Esophagus muscularis mucosa (tissue), 4 donors: ENCODE results near the gene ZNHIT3. TPM values are rescaled to one million over a fixed set of nuclear protein-coding genes. Genes with fewer than 3 reads are reported as not detected.

Experiments used
- DNase-seq: peaks from one replicate; pipeline ENCODE4 v3.0.0-alpha.2; 2017; ENCODE audit errors: extremely low spot score
- H3K27ac ChIP-seq, 4 donors: fragments of 200-600 bp; sonication (generic); replicated peaks in 1 of 4; 1 replicate in 3 of 4; 2 replicates in 1 of 4; pipeline ENCODE4 v1.5.1; 2016 to 2019; ENCODE audit warnings: mild to moderate bottlenecking in 1 of 4
- H3K27me3 ChIP-seq, 4 donors: fragments of 200-600 bp; sonication (generic); one replicate each; pipeline versions ENCODE4 v1.5.1 to v1.6.0; 2016 to 2019
- H3K36me3 ChIP-seq, 4 donors: fragments of 200-600 bp; sonication (generic); one replicate each; pipeline ENCODE4 v1.5.1; 2016 to 2019
- H3K4me1 ChIP-seq, 4 donors: fragments of 200-600 bp; sonication (generic); one replicate each; pipeline ENCODE4 v1.5.1; 2016 to 2019
- H3K4me3 ChIP-seq, 4 donors: fragments of 200-600 bp; sonication (generic); 1 replicate in 2 of 4; 2 replicates in 2 of 4; pipeline ENCODE4 v1.5.1; 2016 to 2019; ENCODE audit warnings: mild to moderate bottlenecking in 4 of 4, moderate library complexity in 1 of 4
- H3K9me3 ChIP-seq, 4 donors: fragments of 200-600 bp; sonication (generic); 1 replicate in 3 of 4; 2 replicates in 1 of 4; pipeline ENCODE4 v1.5.1; 2016 to 2019
- EP300 ChIP-seq: sonication (generic); formaldehyde crosslinking; IDR thresholded peaks from one replicate; pipeline ENCODE4 v1.6.1; 2017; ENCODE audit warnings: antibody characterized with exemption
- POLR2A ChIP-seq: fragments of 450-650 bp; IDR thresholded peaks from one replicate; pipeline ENCODE4 v1.6.1; 2017; ENCODE audit warnings: antibody characterized with exemption, moderate library complexity, mild to moderate bottlenecking, low read depth
- POLR2AphosphoS5 ChIP-seq, 2 donors: sonication (generic); formaldehyde crosslinking; IDR thresholded peaks; one replicate each; pipeline ENCODE4 v1.6.1; 2017; ENCODE audit warnings: antibody characterized with exemption in 2 of 2
- WGBS: methylation state at CpG from one replicate; pipeline ENCODE4 v1.1.5; 2018; 5-methylcytosine and 5-hydroxymethylcytosine counted together
- intact Hi-C: fragments of 100-400 bp; cut with DNase I; formaldehyde crosslinking; loops from one replicate; pipeline ENCODE4 v1.15.1; 2023
- total RNA-seq, 4 donors: library from RNA; depleted of rRNA; stranded (reverse); fragments of >200 nt; gene quantifications; one replicate each; pipeline versions ENCODE4 v1.1.0 to v1.2.1, GENCODE V29; 2016
- TF ChIP-seq, protein P1 (sequence below), 3 experiments: fragments of 200-600 bp in 2 of 3; fragments of 450-650 bp in 1 of 3; sonication (generic) in 2 of 3; IDR thresholded peaks; one replicate each; pipeline ENCODE4 v1.5.1; 2017 to 2019; ENCODE audit warnings: antibody characterized with exemption in 3 of 3, mild to moderate bottlenecking in 2 of 3, moderate library complexity in 1 of 3

Gene ZNHIT3
- total RNA-seq, 4 donors from 2014 or later = 18.4 to 35.1 (median 25.8) TPM

- H3K9me3 ChIP-seq = no peaks in the 10 kb centered on the region
- H3K4me1 ChIP-seq = peaks cover 0 to 4% (median 0%) of the 10 kb centered on the region in 4 donors
- intact Hi-C loops = no loop called here
- no peak for DNase-seq
- TF ChIP-seq POLR2AphosphoS5 (IDR thresholded peaks at IDR 0.05) = no peak
- no peak for TF ChIP-seq POLR2A
- H3K4me3 ChIP-seq = no peak overlapping the region
- H3K27me3 ChIP-seq = no peaks in the 10 kb centered on the region
- WGBS = 90% methylated on average over 2 of the region's 3 CpGs
- H3K27ac ChIP-seq = no peak overlapping the region
- H3K36me3 ChIP-seq = peaks cover 25 to 91% (median 71%) of the 10 kb centered on the region in 4 donors
Observed at GRCh38 chr17:36501351-36501750, 14.9 kb downstream of the ZNHIT3 start.

GRCh38 chr17:36501963-36502362, 15.5 kb downstream of the ZNHIT3 start:
- H3K9me3 ChIP-seq = no peaks in the 10 kb centered on the region
- no peaks in the 10 kb centered on the region for H3K27me3 ChIP-seq
- H3K4me1 ChIP-seq = peaks cover 0 to 4% (median 0%) of the 10 kb centered on the region in 4 donors
- no peak for DNase-seq
- WGBS = 92% methylated on average over 6 of the region's 6 CpGs
- intact Hi-C loops = no loop called here
- peaks cover 22 to 91% (median 72%) of the 10 kb centered on the region in 4 donors for H3K36me3 ChIP-seq
- TF ChIP-seq, protein P1, sequence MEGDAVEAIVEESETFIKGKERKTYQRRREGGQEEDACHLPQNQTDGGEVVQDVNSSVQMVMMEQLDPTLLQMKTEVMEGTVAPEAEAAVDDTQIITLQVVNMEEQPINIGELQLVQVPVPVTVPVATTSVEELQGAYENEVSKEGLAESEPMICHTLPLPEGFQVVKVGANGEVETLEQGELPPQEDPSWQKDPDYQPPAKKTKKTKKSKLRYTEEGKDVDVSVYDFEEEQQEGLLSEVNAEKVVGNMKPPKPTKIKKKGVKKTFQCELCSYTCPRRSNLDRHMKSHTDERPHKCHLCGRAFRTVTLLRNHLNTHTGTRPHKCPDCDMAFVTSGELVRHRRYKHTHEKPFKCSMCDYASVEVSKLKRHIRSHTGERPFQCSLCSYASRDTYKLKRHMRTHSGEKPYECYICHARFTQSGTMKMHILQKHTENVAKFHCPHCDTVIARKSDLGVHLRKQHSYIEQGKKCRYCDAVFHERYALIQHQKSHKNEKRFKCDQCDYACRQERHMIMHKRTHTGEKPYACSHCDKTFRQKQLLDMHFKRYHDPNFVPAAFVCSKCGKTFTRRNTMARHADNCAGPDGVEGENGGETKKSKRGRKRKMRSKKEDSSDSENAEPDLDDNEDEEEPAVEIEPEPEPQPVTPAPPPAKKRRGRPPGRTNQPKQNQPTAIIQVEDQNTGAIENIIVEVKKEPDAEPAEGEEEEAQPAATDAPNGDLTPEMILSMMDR (IDR thresholded peaks at IDR 0.05) = no peak
- TF ChIP-seq POLR2AphosphoS5 (IDR thresholded peaks at IDR 0.05) = no peak
- TF ChIP-seq EP300 = no peak
- TF ChIP-seq POLR2A = no peak
- H3K27ac ChIP-seq = no peak overlapping the region
- H3K4me3 ChIP-seq = no peak overlapping the region

- peaks cover 0 to 4% (median 0%) of the 10 kb centered on the region in 4 donors for H3K4me1 ChIP-seq
- no peaks in the 10 kb centered on the region for H3K9me3 ChIP-seq
- no peak for TF ChIP-seq POLR2A
- TF ChIP-seq, protein P1 (IDR thresholded peaks at IDR 0.05) = no peak
- TF ChIP-seq EP300 = no peak
- no peak for TF ChIP-seq POLR2AphosphoS5 (IDR thresholded peaks at IDR 0.05)
- no peak for DNase-seq
- no peak overlapping the region for H3K27ac ChIP-seq
- intact Hi-C loops = no loop called here
- H3K36me3 ChIP-seq = peaks cover 10 to 89% (median 71%) of the 10 kb centered on the region in 4 donors
- H3K27me3 ChIP-seq = no peaks in the 10 kb centered on the region
- 81% methylated on average over 3 of the region's 7 CpGs for WGBS
- no peak overlapping the region for H3K4me3 ChIP-seq
Observed at GRCh38 chr17:36503456-36504155, 17.1 kb downstream of the ZNHIT3 start.

- no peak overlapping the region for H3K4me3 ChIP-seq
- no peak for DNase-seq
- intact Hi-C loops = no loop called here
Observed at GRCh38 chr17:36504156-36504545, 17.7 kb downstream of the ZNHIT3 start.

DNA sequence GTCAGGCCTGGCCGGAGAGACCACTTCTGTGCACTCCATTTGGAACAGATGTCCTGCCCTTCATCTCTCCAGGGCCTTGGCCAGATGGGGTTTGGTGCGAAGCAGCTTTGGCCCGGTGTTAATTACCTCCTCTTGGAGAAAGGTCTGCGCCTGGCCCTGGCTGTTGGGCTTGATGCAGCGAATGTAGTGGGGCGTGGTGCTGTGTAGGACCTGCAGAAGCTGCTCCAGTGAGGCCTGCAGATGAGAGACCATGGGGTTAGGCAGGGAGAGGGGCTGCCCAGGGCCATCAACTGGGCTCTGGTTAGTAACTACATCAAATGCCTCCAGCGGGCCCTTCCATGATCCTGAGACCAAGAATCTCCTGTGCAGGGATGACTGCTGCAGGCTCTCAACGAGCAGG, 18.7 kb downstream of the ZNHIT3 start:
- Histone ChIP-seq H3K9me3 (no peaks in the 10 kb centered on the region), H3K27ac (no peak overlapping the region), H3K27me3 (no peaks in the 10 kb centered on the region), H3K4me3 (no peak overlapping the region), H3K36me3 (peaks cover 10 to 94% (median 75%) of the 10 kb centered on the region in 4 donors), H3K4me1 (no peaks in the 10 kb centered on the region)
- TF ChIP-seq EP300 (no peak), POLR2AphosphoS5 (IDR thresholded peaks at IDR 0.05) (no peak), POLR2A (no peak)
- TF ChIP-seq, protein P1 (IDR thresholded peaks at IDR 0.05) = no peak
- 83% methylated on average over 8 of the region's 8 CpGs for WGBS
- intact Hi-C loops = no loop called here
- no peak for DNase-seq

More at GRCh38 chr17:36504156-36504545, 17.7 kb downstream of the ZNHIT3 start:
- 100% methylated on average over 4 of the region's 5 CpGs for WGBS
- no peaks in the 10 kb centered on the region for H3K27me3 ChIP-seq
- H3K9me3 ChIP-seq = no peaks in the 10 kb centered on the region
- H3K4me1 ChIP-seq = no peaks in the 10 kb centered on the region
- TF ChIP-seq, protein P1 (IDR thresholded peaks at IDR 0.05) = no peak
- TF ChIP-seq EP300 (no peak), POLR2A (no peak), POLR2AphosphoS5 (IDR thresholded peaks at IDR 0.05) (no peak)
- peaks cover 10 to 89% (median 71%) of the 10 kb centered on the region in 4 donors for H3K36me3 ChIP-seq
- H3K27ac ChIP-seq = no peak overlapping the region
